GM12875 (cell line): ENCODE data around the gene ADAMTS4.

Source experiments
- H3K4me3 ChIP-seq: one replicate; pipeline ENCODE4 v1.5.1; 2011; ENCODE audit warnings: low read depth, low read length, control low read depth
- CTCF ChIP-seq: IDR thresholded peaks from 2 replicates; pipeline ENCODE4 v1.5.1; 2011; ENCODE audit warnings: low read depth, mild to moderate bottlenecking, control low read depth, inconsistent platforms, low read length, moderate library complexity, borderline replicate concordance; ENCODE audit not compliant: insufficient read depth

The ADAMTS4 gene

GRCh38 chr1:161185732-161186311, 13.0 kb downstream of the ADAMTS4 start:
- TF ChIP-seq CTCF, result no peak
- no peak overlapping the region for H3K4me3 ChIP-seq

DNA sequence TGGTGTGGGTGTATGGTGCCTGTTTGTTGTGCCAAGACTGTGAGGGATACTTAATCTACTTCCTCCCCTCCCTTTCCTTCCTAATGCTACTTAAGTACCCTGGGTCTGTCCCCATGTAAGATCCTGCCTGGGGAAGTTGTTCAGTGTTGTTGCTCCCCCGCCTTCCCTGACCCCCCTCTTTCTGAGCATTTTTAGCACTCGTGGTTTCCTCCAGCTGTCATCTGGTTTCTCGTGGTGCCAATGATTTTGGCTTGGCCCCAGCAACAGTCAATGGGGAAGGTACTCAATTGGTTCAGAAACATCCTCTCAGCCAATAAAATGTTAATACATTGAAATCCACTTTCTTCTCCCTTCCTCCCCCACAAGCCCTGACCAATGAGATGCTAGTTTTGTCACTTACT, 13.6 kb downstream of the ADAMTS4 start:
- H3K4me3 ChIP-seq, result peak overlapping the region; percentile 35
- no peak for TF ChIP-seq CTCF

- TF ChIP-seq CTCF, result no peak
- H3K4me3 ChIP-seq, result no peak overlapping the region
These were observed 16.6 kb downstream of the ADAMTS4 start for GRCh38 chr1:161182214-161182613.

DNA sequence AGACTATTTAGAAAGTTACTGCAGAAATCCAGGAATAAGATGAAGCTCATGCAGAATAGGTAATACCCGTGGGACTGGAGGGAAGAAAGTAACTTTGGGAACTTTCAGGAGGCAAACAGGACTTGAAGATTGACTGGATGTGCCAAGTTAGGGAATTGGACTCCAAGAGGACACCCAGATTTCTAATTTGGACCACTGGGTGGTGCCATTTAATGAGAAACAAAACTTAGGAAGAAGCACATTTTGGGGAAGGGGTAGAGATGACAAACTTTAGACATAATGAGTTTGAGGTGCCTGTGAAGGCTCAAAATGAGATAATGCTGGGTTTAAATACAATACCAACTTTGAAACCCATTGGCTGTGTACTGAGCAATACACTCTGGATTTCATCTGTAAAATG, 18.2 kb downstream of the ADAMTS4 start:
- no peak overlapping the region for H3K4me3 ChIP-seq
- no peak for TF ChIP-seq CTCF

GRCh38 chr1:161179698-161180097, 19.2 kb downstream of the ADAMTS4 start:
- no peak for TF ChIP-seq CTCF
- no peak overlapping the region for H3K4me3 ChIP-seq

- H3K4me3 ChIP-seq, result no peak overlapping the region
- no peak for TF ChIP-seq CTCF
These were observed 21.0 kb downstream of the ADAMTS4 start for GRCh38 chr1:161177936-161178244.

DNA sequence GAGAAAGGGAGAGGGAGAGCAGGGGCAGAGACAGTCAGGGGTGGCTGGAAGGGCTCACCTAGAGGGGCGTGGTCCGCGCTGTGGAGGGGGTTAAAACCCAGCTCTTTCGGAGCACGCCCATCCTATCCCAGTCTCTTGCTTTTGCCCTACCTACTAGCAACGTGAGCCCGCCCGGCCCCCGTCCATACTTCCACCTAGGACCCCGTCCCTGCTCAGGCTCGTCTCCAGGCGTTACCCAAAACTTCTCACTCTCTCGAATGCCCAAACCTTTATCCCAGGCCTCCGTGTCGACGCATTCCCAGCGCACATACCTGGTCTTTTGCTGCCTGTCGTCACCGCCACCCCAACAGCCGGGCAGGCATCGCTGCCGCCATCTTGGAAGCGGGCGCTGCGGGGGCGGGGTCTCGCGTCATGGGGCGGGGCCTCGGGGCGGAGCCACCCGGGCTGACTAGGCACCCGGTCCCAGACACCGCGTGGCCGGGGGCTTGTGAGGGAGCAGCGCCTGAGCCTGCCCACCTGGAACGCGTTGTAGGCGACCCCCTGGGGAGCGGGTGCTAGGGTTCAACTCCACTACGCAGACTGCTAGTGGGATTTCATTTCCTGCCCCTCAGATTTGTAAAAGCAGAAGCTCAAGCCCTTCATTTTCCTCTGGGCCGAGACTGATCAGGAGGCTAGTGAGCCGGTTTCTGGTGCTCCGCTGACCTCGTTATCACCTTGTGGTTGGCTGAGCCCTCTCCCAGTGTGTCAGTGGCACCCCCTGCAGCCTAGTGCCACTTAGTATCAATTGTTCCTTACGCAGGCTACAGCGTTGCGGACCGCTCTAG, 21.5 kb downstream of the ADAMTS4 start, which contains the start of gene B4GALT3:
TSS of gene B4GALT3 (minus strand) at position 396 of the 824 bp plus-strand sequence. CDS start 1,447 bp downstream, outside the sequence.
- TF ChIP-seq CTCF, result 0 out of 2 replicates have a peak, but pooled peaks have one; percentile 3
- H3K4me3 ChIP-seq, result peak within 1 kb of the TSS; percentile 60
